Peyer's patch (tissue), 4 donors: Measurements from ENCODE around the gene ADCY2.

Experiments used
- CTCF ChIP-seq, 6 experiments: fragments of 450-650 bp in 4 of 6; fragments of 200-600 bp in 2 of 6; sonication (generic) in 1 of 6; IDR thresholded peaks; one replicate each; pipeline ENCODE4 v1.5.1; 2017 to 2019; ENCODE audit warnings: antibody characterized with exemption in 6 of 6, mild to moderate bottlenecking in 3 of 6, moderate library complexity in 1 of 6
- POLR2A ChIP-seq, 2 donors: fragments of 450-650 bp; IDR thresholded peaks; one replicate each; pipeline ENCODE4 v1.5.1; 2017; ENCODE audit warnings: antibody characterized with exemption in 2 of 2, mild to moderate bottlenecking in 2 of 2, moderate library complexity in 2 of 2

- no peak for TF ChIP-seq CTCF (IDR thresholded peaks at IDR 0.05)
- TF ChIP-seq POLR2A (IDR thresholded peaks at IDR 0.05) = no peak
Observed at GRCh38 chr5:7420510-7421280, 24.8 kb downstream of the ADCY2 start.
